Liver (tissue), 5 donors: ENCODE data around the gene MARCHF6. TPM values are rescaled to one million over a fixed set of nuclear protein-coding genes. Genes with fewer than 3 reads are reported as not detected.

Source experiments
- polyA plus RNA-seq, 2 donors: library from polyadenylated mRNA; stranded (reverse) in 1 of 2; unstranded in 1 of 2; fragments of 200-250 nt in 1 of 2; fragments of >200 nt in 1 of 2; fragmentation: Nextera tagmentation in 1 of 2; extraction: Ambion mirVana in 1 of 2; gene quantifications; one replicate each; pipeline versions ENCODE4 v1.2.1 to v1.2.3, GENCODE V29; 2013 to 2015
- small RNA-seq: library from RNA; depleted of rRNA; stranded (forward); fragments of <200 nt; gene quantifications from one replicate; pipeline ENCODE3, GENCODE V24; 2014
- total RNA-seq, 2 donors: library from RNA; depleted of rRNA; stranded (reverse); fragments of >200 nt; gene quantifications; one replicate each; pipeline ENCODE4 v1.2.3, GENCODE V29; 2014
- donor health status: healthy.
- donor health status: healthy.
- donor health status: healthy.

MARCHF6 gene
- total and polyA plus RNA-seq, 4 donors = 20.6 to 77.7 (median 62.4) TPM

Small RNA genes lying within 50 kb of the gene (small RNA-seq; reads per million reads assigned to genes)
- not detected for gene RF00019

Other genes starting within 250 kb of the MARCHF6 start
- 10 to 100 TPM; 11.9 to 21.9 TPM for gene ATPSCKMT, start 103.8 kb upstream of the MARCHF6 start, total RNA-seq
- gene ATPSCKMT, start 103.8 kb upstream of the MARCHF6 start, polyA plus RNA-seq = 1 to 10 TPM; 8.3 to 8.5 TPM
- 100 to 1,000 TPM; 130 to 157 TPM for gene CCT5, start 103.4 kb upstream of the MARCHF6 start, total RNA-seq
- 10 to 100 TPM; 68.4 to 79.6 TPM for gene CCT5, start 103.4 kb upstream of the MARCHF6 start, polyA plus RNA-seq
- 10 to 100 TPM in 1 of 2 donors, 1 to 10 TPM in 1; 6.8 to 33.7 TPM for gene CMBL, start 45.8 kb upstream of the MARCHF6 start, total RNA-seq
- 10 to 100 TPM; 49.8 to 56.1 TPM for gene CMBL, start 45.8 kb upstream of the MARCHF6 start, polyA plus RNA-seq
- gene ROPN1L, start 88.2 kb downstream of the MARCHF6 start, total RNA-seq = 1 to 10 TPM; 1.2 to 1.3 TPM
- under 1 TPM; 0.25 to 0.53 TPM for gene ROPN1L, start 88.2 kb downstream of the MARCHF6 start, polyA plus RNA-seq
- gene ANKRD33B, start 210.4 kb downstream of the MARCHF6 start, total RNA-seq = 1 to 10 TPM in 1 of 2 donors, under 1 TPM in 1; 0.25 to 1.9 TPM
- gene ANKRD33B, start 210.4 kb downstream of the MARCHF6 start, polyA plus RNA-seq = under 1 TPM in 1 of 2 donors, not detected in 1; 0.09 TPM